HG03442 (cell line): Measurements from ENCODE around the gene TANGO2.

ENCODE experiments used
- ATAC-seq: cut with Tn5 transposase; IDR thresholded peaks from one replicate; pipeline ENCODE4 v1.9.1; 2021; ENCODE audit warnings: mild to moderate bottlenecking, moderate library complexity; ENCODE audit not compliant: unreplicated experiment

Gene TANGO2

DNA sequence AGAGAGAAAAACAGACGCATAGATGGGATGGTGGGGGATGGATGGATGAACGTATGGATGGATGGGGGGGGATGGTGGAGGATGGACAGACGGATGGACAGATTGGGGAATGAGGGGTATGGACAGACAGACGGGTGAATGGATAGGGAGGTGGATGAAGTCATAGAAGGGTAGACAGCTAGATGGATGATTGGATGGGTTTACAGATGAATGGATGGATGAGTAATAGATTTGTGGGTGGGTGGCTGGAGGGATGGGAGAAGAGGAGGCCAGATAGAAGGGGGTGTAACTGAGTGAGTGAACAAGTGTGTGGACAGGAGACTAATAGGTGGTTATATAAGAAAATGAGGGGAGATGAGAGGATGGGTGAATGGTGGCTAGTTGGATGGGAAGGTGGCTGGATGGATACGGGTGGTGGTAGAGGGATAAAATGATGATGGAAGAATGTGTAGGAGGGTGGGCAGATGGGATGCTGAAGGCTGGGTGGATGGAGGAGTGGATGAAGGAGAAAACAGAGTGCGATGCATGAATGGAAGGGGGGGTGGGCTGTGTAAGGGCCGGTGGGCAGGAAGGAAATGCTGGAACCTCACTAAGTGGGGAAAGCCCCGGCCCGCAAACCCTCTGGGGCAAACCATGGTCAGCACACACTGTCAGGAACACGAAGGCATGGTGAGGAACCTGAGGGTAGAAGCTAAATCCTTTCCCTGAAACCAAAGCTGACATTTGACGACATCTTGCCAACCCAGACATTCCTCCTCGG, 25.9 kb upstream of the TANGO2 start:
- ATAC-seq, result no peak

DNA sequence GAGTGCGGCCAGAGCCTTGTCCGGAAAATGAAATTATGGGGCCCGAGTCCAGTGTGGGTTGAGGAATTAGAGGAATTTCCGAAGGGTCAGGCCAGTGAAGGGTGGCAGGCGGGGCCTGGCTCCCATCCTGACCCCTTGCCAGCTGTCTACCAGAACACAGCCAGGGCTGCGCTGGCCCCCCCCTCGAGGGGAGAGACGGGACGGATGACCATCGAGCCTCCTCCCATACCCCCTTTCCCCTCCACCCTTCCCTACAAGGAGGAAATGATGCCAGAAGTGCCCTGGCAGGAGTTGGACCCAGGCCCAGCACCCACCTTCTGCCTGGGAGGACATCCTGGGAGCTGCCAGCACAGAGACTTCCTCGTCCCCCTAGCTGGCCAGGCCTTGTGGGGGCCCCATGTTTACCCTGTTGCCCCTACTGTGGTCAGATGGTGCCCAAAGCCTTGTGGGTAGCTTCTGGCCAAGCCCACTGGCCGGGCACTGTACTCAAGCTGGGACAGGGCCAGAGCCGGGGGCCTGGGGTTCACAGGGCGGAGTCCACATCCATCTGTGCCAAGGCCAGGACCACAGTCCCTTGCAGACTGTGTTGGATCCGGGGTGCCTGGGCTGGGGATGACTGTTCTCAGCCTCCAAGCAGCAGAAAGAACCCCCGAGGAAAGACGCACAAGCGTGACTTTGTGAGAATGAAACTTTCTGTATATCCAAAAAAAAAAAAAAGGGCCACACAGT, 25.1 kb upstream of the TANGO2 start:
- no peak for ATAC-seq

DNA sequence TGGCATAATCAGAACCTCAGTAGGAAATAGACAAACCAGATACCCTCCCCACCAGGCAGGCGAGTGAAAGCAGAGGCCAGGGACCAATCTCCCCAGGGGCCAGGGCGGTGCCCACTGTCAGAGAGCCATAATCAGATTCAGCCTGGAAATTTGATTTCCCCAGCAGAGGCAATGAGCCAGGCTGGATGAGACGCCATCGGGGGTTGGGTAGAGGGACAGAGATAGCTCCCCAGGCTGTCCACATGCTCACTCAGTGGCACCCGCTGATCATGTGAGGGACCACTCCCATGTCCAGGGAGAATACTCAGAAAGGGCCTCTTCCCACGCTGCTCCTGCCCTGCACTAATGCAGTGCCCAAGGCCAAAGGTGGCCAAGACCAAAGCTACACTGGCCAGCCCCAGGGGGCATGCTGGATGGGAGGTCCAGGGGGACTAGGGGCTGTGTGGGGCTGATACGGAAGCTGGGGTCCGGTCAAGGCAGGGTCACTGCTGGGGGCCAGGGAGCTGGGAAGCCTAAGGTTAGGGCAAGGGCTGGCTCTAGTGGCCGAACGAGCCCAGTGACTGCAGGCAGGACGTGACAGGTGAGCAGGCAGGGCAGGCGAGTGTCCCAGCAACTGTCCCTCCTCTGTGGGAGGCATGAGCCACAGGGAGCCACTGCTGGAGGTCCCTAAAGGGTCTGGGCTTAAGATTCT, 24.1 kb upstream of the TANGO2 start:
- ATAC-seq, result no peak

DNA sequence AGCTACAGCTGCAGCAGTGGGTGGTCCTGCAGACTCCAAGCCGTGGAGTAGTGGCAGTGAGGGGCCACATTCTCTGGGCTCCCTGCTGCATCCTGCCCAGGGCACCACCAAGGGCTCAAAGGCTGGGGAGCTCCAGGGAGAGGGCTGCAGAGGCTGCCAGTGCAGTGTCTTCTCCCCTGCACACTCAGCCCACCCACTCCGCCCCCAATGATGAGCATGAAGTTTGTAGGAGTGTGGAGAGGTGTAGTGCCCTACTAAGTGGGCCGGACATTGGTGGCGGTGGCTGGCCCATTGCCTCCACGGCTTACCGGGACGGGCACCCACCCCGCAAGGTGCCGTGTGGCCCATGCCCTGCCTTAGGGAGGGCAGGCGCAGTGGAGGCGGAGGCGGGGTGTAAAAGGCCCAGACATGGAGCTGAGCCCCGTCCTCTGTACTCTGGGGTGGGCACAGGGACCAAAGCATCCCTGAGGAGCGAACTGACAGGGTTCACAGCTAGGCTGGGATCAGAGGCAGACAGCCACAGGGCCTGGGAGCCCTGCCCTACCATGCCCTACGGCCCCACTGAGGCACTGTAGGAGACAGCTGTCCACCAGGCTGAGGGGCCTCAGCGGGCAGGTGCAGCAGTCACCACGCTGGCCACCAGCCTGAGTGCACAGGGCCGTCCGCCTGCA, 23.2 kb upstream of the TANGO2 start:
- no peak for ATAC-seq

DNA sequence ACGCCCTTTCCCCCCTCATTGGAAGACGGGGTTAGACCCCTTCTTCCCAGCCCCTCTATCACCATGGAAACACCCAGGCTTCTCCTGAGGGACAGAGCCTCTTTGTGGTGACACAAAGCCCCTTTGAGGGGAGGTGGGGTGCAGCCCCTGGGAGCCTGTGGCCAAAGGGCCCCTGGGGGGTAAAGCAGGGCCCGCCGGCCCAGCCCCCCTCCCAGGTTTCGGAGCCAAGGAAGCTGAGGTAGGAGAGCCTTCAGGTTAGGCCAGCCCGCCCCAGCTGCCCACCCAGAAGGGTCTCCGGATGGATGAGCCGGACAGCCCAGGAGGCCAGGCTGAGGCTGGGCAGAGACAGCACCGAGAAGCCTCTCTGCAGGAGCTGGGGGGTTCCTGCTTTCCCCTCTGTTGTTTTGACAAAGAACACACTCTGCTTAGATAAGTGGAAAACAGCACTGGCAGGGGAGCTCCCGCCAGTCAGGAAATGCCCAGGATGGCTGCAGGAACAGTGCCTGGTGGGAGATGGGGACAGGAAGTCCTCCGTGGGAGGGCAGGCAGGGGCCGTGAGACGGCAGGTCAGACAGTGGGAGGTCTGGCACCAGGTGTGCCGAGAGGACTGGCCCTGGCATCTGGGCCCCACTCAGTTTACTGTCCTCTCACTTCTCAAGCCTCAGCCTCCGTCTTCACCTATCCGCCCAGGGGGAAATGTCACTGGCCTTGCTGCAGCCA, 22.5 kb upstream of the TANGO2 start:
- ATAC-seq, result no peak

DNA sequence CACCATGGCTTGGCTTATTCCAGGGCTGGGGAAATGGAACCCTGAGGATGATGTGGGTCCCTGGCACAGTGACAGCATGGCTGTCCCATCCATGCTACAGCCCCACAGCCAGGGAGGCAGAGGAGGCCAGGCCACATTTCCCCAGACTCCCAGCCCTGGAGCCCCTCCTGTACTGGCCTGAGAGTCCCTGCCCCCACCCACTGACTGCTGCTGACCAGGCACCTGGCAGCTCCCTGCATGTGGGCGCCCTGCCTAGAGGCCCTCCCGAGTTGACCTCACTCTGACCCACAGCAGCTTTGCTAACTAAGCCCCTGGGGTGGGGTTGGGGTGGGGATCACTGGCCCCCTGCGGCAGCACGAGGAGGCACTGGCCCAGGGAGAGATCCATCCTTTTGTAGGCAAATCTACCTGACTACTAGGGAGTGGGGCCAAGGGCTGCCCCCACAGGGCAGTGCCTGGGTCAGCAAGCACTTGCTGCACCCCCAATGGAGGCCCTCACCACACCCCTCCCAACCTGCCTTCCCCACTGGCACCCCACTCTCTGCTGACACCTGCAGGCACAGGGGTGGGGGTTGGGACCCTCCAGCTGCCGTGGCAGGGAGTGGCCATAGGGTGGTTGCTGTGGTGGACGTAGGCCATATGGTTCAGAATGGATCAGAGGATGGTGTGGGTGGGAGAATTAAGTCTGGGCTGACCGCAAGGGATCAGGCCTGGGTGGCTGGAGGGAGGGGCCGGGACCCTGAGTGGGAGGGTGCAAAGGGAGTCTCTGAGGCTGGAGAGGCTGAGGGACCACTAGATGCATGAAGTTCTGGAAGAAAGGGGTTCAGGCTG, 21.7 kb upstream of the TANGO2 start:
- ATAC-seq, result no peak

DNA sequence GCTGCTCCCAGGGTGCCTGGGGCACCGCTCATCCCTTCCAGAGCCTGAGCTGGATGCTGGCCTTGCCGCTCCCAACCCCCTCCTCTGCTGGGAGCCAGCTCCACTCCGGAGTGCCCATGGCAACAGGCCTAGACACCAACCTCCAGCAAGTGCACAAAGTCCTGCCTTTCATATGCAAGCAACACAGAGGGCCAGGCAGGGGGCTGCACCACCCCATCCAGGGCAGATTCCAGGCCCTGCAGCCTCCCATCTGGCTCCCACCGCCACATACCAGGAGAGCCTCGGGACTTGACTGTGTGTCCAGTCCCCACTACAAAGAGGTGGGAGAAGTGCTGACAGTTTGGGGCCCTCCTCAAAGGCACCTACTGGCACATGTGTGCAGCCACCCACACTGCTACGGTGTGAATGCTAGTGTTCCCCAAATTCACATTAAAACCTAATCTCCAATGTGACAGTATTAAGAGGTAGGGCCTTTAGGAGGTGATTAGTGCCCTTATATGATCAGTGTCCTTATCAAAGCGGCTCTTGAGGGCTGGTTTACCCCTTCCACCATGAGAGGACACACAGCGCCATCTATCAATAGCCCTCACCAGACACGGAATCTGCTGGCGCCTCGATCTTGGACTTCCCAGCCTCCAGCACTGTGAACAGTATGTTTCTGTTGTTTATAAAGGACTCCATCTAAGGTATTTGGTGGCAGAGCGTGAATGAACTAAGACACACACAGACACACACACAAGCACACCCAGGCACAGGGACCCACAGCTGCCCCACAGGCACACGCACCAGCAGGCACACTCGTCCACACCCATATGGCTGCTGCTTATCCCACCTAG, 20.4 kb upstream of the TANGO2 start:
- no peak for ATAC-seq

DNA sequence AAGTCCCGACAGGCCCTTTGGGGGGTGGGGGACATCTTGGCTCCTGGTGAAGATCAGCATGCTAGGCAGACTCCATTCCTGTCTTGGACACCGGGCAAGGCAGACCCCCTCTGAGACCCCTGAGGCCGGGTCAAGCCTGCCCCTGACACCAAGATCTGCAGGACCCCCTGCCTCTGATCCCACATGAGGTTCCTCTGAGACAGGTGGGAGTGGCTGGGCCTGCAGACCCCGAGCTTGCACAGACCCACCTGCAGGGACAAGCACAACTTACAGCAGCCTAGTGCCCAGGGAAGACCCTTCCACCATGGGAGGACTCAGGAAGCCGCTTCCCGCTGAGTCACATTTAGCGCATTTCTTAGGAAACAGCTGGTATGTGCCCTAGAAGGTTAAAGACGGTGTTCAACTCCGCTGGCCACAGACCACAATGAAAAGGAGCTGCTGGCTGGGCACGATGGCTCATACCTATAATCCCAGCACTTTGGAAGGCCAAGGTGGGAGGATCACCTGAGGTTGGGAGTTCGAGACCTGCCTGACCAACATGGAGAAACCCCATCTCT, 19.8 kb upstream of the TANGO2 start:
- ATAC-seq, result no peak

DNA sequence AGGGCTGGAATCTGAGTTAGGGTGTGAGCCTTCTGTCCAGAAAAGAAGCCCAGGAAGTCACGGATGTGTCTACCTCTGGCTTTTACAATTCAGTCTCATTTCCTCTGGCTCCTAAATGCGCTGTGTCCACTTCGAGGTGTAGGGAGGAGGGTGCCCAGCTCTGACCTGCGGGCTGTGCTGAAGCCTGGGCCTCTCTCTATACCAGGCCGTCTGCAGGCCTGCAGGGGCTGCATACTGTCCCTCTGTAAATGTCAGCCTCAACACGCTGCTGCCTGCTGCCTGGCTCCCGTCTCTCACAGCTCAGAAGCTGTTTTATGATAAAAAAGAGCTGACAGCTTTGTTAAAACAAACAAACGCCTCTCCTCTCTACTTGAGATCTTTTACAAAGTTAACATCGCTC, 18.8 kb upstream of the TANGO2 start:
- no peak for ATAC-seq

DNA sequence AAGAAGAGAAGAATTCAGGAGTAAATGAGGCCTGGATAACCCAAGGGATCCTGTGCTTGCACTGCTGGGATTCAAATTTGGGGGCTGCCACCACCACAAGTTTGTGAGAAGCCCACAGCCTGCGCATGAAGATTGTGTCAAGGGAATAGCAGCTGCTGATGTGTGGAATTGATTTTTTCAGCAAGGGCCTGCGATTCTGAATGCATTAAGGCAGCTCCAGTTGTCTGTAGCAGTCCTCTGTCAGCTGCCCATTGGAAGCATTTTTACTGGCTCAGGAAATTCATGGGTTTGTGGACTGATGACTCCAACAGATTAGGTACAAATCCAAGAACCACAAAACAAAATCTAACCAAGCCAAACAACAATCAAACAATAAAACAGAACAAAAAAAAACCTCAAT, 18.3 kb upstream of the TANGO2 start:
- no peak for ATAC-seq

DNA sequence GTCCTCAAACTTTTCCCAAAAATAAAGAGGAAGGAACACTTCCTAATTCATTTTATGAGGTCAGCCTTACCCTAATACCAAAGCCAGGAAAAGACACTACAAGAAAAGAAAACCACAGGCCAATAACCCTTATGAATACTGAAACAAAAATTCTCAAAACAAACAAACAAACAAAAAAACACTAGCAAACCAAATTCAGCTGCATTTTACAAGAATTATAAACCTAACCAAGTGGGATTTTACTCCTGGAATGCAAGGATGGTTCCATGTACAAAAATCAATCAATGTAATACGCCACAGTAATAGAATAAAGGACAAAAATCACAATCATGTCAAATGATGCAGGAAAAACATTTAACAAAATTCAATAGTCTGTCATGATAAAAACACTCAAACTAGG, 17.6 kb upstream of the TANGO2 start:
- ATAC-seq, result no peak

DNA sequence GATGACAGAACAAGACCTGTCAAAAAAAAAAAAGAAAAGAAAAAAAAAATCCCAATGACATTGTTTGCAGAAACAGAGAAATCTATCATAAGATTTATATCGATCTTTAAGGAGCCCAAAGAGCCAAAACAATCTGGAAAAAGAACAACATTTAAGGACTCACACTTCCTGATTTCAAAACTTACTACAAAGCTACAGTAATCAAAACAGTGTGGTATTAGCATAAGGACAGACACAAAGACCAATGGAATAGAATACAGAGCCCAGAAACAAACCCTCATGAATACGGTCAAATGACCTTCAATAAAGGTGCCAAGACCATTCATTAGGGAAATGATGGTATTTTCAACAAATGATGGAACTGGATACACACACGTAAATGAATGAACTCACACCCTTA, 16.4 kb upstream of the TANGO2 start:
- ATAC-seq, result no peak

DNA sequence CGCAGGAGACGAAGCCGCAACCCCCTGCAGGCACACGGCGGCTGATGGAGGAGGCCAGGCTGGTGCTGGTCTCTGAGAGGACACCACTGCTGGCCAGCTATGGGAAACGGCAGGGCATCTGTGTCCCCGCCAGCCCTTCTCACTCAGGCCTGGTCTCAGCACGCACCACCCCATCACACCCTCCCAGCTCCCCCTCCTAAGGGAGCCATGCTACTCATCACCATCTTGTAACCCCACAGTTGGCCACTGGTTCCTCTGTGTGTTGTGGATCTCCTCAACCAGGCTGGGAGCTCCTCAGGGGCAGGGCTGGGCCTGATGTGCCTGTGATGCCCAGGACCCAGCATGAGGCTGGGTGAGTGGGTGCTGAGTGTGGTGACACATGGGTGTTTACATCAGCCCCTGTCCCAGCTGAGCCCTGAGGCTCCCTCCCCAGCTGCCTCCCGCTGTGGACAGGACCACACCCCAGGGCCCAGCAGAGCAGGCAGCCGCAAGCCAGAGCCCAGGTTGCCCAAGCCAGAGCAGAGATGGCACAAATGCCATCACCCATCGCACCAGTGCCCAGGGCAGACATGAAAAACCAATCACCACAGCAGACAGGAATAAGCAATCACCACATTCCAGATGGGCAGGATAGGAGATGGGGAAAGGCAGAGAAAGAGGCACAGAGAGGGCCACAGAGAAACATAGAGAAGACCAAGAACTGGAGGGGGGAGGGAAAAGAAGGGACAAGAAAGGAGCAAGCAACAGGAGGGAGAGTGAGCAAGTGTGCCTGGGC, 12.5 kb upstream of the TANGO2 start:
- no peak for ATAC-seq

DNA sequence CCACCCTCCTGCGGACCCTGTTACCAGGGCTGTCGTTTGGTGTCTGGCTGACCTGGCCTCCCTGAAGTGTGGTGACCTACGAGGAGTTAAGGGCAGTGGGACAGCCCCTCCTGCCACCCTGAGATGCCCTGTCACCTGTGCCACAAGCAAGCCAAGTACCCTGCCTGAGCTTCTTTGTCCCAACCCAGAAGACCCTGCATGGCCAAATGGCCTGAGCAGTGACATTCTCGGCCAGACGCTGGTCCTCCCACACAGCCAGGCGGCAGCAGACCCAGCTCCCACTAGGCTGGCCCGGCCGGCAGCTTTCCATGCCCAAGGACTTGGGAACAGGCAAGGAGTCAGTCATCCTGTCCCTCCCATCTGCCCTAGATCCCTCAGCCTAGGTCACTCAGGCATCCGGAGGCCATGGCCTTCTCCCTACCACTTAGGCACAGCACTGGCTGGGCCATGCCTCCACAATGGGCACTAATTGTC, 11.9 kb upstream of the TANGO2 start:
- no peak for ATAC-seq

DNA sequence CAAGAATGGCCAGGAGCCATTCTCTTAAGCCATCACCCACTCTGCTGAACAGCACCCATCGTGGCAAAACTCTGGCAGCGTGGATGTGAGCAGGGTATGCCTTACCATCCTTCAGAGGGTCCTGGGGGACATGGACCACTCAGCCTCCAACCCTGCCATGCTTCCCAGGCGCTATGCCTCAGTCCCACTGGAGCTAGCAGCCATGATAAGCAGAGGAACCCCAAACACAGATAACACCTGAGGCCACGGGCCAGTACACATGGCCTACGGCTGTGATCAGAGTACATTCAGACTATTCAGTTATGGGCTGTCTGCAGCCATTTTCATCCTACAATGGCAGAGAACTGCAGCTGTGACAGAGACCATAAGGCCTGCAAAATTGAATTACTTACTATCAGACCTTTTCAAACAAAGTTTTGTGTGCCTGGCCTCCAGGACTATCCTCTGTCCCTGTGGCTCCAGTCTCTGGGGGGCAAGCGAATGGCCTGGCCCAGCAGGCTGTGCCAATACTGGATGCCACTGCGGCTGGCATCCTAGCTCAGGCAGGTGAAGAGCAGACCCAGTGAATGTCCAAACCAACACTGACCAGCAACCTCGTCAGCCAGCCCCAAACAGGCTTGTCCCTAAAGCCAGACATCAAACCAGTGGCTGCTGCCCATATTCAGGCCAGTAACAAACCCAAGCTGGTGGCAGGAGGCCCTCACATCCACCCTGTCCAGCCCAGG, 11.2 kb upstream of the TANGO2 start:
- ATAC-seq, result no peak

DNA sequence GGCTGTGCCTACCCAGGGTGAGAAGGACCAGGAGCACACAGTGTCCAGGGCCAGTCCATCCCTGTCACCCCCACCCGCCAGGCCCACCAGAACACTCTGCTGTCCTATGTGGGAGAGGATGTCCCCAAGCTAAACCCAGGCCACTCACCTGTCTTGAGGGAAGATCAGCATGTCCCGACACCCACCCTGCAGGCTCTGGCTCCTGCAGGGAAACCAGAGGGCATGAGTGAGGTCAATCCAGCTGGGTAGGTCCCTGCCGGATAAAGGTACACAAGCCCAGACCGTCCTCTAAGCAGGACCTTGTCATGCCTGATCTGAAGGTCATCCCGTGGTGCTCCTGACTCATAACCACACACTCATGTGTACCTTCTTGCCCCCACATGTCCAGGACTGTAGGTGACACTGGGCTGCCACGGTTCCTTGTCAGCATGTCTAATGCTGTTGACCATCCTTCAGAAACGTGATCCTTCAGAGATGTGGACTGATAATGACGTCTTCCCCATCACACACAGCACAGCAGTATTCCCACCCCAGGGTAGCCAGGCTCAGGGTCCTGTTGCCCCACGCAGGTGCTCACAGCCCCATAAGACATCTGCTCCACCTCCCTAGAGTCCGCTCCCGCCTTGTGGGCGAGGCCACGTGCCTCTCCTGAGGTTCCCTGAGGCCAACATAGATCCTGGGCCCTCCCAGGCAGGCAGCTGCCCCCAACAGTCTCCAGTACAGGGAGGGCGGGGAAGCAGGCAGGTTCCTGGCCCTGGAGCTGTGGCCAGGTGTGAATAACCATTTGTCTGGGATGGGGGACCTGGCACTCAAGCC, 10.4 kb upstream of the TANGO2 start:
- no peak for ATAC-seq
